Frontal cortex (tissue), 4 donors: Measurements from ENCODE around the gene LRRC55. TPM values are rescaled to one million over a fixed set of nuclear protein-coding genes. Genes with fewer than 3 reads are reported as not detected.

Experiments used
- DNase-seq, 2 donors: peaks; one replicate each; pipeline ENCODE4 v3.0.0; 2012; ENCODE audit warnings: low spot score in 2 of 2
- FAIRE-seq: peaks from 2 replicates; lab custom pipeline; 2012; peaks lifted over from hg19 to GRCh38; lab: Jason Lieb, UNC
- total RNA-seq: library from RNA; depleted of rRNA; stranded (reverse); fragments of >200 nt; gene quantifications from one replicate; pipeline ENCODE4 v1.2.3, GENCODE V29; 2014
- donor health status: control.
- donor health status: control.
- donor health status: control.

Gene LRRC55
- total RNA-seq, 1 donor from 2014 or later = 15.9 TPM

GRCh38 chr11:57230791-57231538 is 49.2 kb downstream of the LRRC55 start:
- no peak for FAIRE-seq
- no peak for DNase-seq

- DNase-seq (no peak), FAIRE-seq (no peak)
Observed at GRCh38 chr11:57231539-57232253, 49.9 kb downstream of the LRRC55 start.

GRCh38 chr11:57233702-57234101 is 51.9 kb downstream of the LRRC55 start:
- no peak for DNase-seq
- no peak for FAIRE-seq

- DNase-seq = no peak
- no peak for FAIRE-seq
Observed at GRCh38 chr11:57235761-57236703, 54.3 kb downstream of the LRRC55 start.

- DNase-seq (no peak), FAIRE-seq (no peak)
Observed at GRCh38 chr11:57237204-57237681, 55.5 kb downstream of the LRRC55 start, which contains the start of gene APLNR. Gene APLNR, minus strand, starts transcription at chr11:57237250. Its CDS starts 246 bp downstream, at chr11:57237004.

- no peak for FAIRE-seq
Observed at GRCh38 chr11:57239348-57239747, 57.6 kb downstream of the LRRC55 start.

GRCh38 chr11:57240007-57240406 is 58.3 kb downstream of the LRRC55 start:
- no peak for DNase-seq
- FAIRE-seq = no peak

More at GRCh38 chr11:57239348-57239747, 57.6 kb downstream of the LRRC55 start:
- no peak for DNase-seq

- DNase-seq = no peak
- FAIRE-seq = no peak
Observed at GRCh38 chr11:57240757-57241156, 59.0 kb downstream of the LRRC55 start.

Other genes with a start within 250 kb of the LRRC55 start
- gene OR5AK2, start 193.0 kb upstream of the LRRC55 start, total RNA-seq = not detected
- 5.3 TPM for gene APLNR, start 55.3 kb downstream of the LRRC55 start, total RNA-seq
- gene TNKS1BP1, start 143.0 kb downstream of the LRRC55 start, total RNA-seq = 20.0 TPM
- gene SSRP1, start 153.9 kb downstream of the LRRC55 start, total RNA-seq = 53.8 TPM
- gene P2RX3, start 156.4 kb downstream of the LRRC55 start, total RNA-seq = not detected
- gene PRG3, start 199.2 kb downstream of the LRRC55 start, total RNA-seq = not detected
- gene PRG2, start 208.7 kb downstream of the LRRC55 start, total RNA-seq = not detected
- gene SLC43A3, start 245.2 kb downstream of the LRRC55 start, total RNA-seq = 4.1 TPM